SU-DHL-6 (cell line): ENCODE results near the gene TP53BP1.

Source experiments
- H2AFZ ChIP-seq: fragments of 200-600 bp; sonication (generic); 2 replicates; pipeline ENCODE4 v1.6.1; 2014; ENCODE audit warnings: low read depth, mild to moderate bottlenecking, moderate library complexity, mixed read lengths, antibody characterized with exemption, low read length; ENCODE audit not compliant: severe bottlenecking
- H3F3A ChIP-seq: fragments of 200-600 bp; shearing (Covaris generic); 2 replicates; pipeline ENCODE4 v1.6.0; 2016; ENCODE audit warnings: antibody characterized with exemption, mild to moderate bottlenecking; ENCODE audit not compliant: insufficient read depth
- H3K27ac ChIP-seq: fragments of 200-600 bp; sonication (generic); 2 replicates; pipeline ENCODE4 v1.5.1; 2016; ENCODE audit warnings: low read depth, mild to moderate bottlenecking, low read length, moderate library complexity, mixed read lengths
- H3K27me3 ChIP-seq: fragments of 200-600 bp; sonication (generic), shearing (Covaris generic); 2 replicates; pipeline ENCODE4 v1.6.0; 2014; ENCODE audit warnings: mild to moderate bottlenecking, low read length
- H3K36me3 ChIP-seq: fragments of 200-600 bp; sonication (generic); 2 replicates; pipeline ENCODE4 v1.6.1; 2014; ENCODE audit warnings: mild to moderate bottlenecking, low read length, mixed read lengths
- H3K4me2 ChIP-seq: fragments of 300-600, 200-600 bp; shearing (Covaris generic), sonication (generic); 2 replicates; pipeline ENCODE4 v1.6.0; 2014; ENCODE audit warnings: low read length, low read depth, mild to moderate bottlenecking; ENCODE audit not compliant: poor library complexity, severe bottlenecking
- H3K4me3 ChIP-seq: fragments of 200-600 bp; sonication (generic); 2 replicates; pipeline ENCODE4 v1.5.1; 2014; ENCODE audit warnings: antibody characterized with exemption, low read length, mild to moderate bottlenecking, mixed read lengths; ENCODE audit not compliant: insufficient read depth, poor library complexity, severe bottlenecking
- H3K79me2 ChIP-seq: fragments of 200-600 bp; sonication (generic); 2 replicates; pipeline ENCODE4 v1.6.1; 2014; ENCODE audit warnings: mild to moderate bottlenecking, low read length, moderate library complexity; ENCODE audit not compliant: insufficient read depth
- H3K9ac ChIP-seq: fragments of 200-600 bp; sonication (generic); 2 replicates; pipeline ENCODE4 v1.7.0; 2014; ENCODE audit warnings: mild to moderate bottlenecking, low read length
- H3K9me2 ChIP-seq: fragments of 200-600 bp; sonication (generic); replicated peaks from 2 replicates; pipeline ENCODE4 v1.6.1; 2014; ENCODE audit warnings: low read length; ENCODE audit not compliant: insufficient read depth
- H3K9me3 ChIP-seq: fragments of 200-600 bp; sonication (generic); 2 replicates; pipeline ENCODE4 v1.6.1; 2014; ENCODE audit warnings: low read length, mixed read lengths; ENCODE audit not compliant: insufficient read depth
- H4K20me1 ChIP-seq: fragments of 200-600 bp; sonication (generic); 2 replicates; pipeline ENCODE4 v1.6.1; 2014; ENCODE audit warnings: low read depth, mild to moderate bottlenecking, antibody characterized with exemption, low read length, moderate library complexity, mixed read lengths
- CTCF ChIP-seq: fragments of 200-600 bp; sonication (generic); IDR thresholded peaks from one replicate; pipeline ENCODE4 v1.5.1; 2017; ENCODE audit warnings: antibody characterized with exemption, mild to moderate bottlenecking, low read length, moderate library complexity; ENCODE audit not compliant: insufficient read depth, poor library complexity, severe bottlenecking
- EZH2phosphoT487 ChIP-seq: fragments of 200-600 bp; sonication (generic), shearing (Covaris generic); conservative IDR thresholded peaks from 2 replicates; pipeline ENCODE4 v1.6.1; 2018; ENCODE audit warnings: mild to moderate bottlenecking, antibody characterized with exemption, low read length, moderate library complexity, mixed read lengths

TP53BP1 gene, protein sequence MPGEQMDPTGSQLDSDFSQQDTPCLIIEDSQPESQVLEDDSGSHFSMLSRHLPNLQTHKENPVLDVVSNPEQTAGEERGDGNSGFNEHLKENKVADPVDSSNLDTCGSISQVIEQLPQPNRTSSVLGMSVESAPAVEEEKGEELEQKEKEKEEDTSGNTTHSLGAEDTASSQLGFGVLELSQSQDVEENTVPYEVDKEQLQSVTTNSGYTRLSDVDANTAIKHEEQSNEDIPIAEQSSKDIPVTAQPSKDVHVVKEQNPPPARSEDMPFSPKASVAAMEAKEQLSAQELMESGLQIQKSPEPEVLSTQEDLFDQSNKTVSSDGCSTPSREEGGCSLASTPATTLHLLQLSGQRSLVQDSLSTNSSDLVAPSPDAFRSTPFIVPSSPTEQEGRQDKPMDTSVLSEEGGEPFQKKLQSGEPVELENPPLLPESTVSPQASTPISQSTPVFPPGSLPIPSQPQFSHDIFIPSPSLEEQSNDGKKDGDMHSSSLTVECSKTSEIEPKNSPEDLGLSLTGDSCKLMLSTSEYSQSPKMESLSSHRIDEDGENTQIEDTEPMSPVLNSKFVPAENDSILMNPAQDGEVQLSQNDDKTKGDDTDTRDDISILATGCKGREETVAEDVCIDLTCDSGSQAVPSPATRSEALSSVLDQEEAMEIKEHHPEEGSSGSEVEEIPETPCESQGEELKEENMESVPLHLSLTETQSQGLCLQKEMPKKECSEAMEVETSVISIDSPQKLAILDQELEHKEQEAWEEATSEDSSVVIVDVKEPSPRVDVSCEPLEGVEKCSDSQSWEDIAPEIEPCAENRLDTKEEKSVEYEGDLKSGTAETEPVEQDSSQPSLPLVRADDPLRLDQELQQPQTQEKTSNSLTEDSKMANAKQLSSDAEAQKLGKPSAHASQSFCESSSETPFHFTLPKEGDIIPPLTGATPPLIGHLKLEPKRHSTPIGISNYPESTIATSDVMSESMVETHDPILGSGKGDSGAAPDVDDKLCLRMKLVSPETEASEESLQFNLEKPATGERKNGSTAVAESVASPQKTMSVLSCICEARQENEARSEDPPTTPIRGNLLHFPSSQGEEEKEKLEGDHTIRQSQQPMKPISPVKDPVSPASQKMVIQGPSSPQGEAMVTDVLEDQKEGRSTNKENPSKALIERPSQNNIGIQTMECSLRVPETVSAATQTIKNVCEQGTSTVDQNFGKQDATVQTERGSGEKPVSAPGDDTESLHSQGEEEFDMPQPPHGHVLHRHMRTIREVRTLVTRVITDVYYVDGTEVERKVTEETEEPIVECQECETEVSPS (N-terminal part only)

GRCh38 chr15:43492673-43493601, at the start of gene TP53BP1:
Gene TP53BP1 (minus strand): TSS chr15:43493156. CDS start chr15:43493043, 113 bp downstream.
- no peak within 1 kb of the TSS for H3K27ac ChIP-seq

DNA sequence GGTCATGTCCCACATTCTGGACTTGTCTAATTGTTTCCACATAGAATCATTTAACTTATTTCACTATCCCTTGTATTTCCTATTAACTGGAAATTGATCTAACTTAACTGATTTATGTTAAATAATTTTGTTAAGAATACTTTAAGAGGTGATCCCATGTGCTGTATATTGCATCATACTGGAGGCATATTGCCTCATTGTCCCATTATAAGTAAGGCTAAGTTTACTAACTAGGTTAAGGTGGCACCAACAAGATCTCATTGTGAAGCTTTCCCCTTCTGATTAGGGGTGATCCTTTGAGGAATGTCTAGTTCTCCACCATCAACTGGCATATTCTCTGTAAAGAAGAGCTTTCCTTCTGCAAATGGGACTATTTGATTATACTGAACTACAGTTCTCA, 48.8 kb upstream of the TP53BP1 start:
- H3K4me2 ChIP-seq = no peak overlapping the region
- H3K9me2 ChIP-seq = no peaks in the 10 kb centered on the region
- no peaks in the 10 kb centered on the region for H3K9me3 ChIP-seq
- H3F3A ChIP-seq = no peaks in the 10 kb centered on the region; the same call in 1 of the 2 replicates
- TF ChIP-seq EZH2phosphoT487 = no peak
- no peaks in the 10 kb centered on the region for H3K36me3 ChIP-seq
- H3K27ac ChIP-seq = no peak overlapping the region
- no peaks in the 10 kb centered on the region for H4K20me1 ChIP-seq
- no peak overlapping the region for H2AFZ ChIP-seq
- H3K79me2 ChIP-seq = no peaks in the 10 kb centered on the region
- no peak overlapping the region for H3K9ac ChIP-seq
- H3K4me3 ChIP-seq = no peak overlapping the region
- H3K27me3 ChIP-seq = no peaks in the 10 kb centered on the region

More at GRCh38 chr15:43492673-43493601, at the start of gene TP53BP1:
- Histone ChIP-seq H3K27me3 (no peaks in the 10 kb centered on the region), H3F3A (no peaks in the 10 kb centered on the region), H3K9me2 (no peaks in the 10 kb centered on the region), H3K4me2 (peak within 1 kb of the TSS; percentile 77), H2AFZ (peak within 1 kb of the TSS; percentile 98), H3K9me3 (no peaks in the 10 kb centered on the region), H3K36me3 (no peaks in the 10 kb centered on the region), H3K4me3 (peak within 1 kb of the TSS; percentile 76), H3K79me2 (no peaks in the 10 kb centered on the region), H4K20me1 (no peaks in the 10 kb centered on the region), H3K9ac (peak within 1 kb of the TSS; percentile 67)
- TF ChIP-seq EZH2phosphoT487 (no peak), CTCF (no peak)

GRCh38 chr15:43538091-43538490, 45.1 kb upstream of the TP53BP1 start:
- no peaks in the 10 kb centered on the region for H4K20me1 ChIP-seq
- H3K27me3 ChIP-seq = no peaks in the 10 kb centered on the region
- no peaks in the 10 kb centered on the region for H3K79me2 ChIP-seq
- 0 out of 2 replicates have a peak, but pooled peaks cover 2% of the 10 kb centered on the region for H3K36me3 ChIP-seq
- no peaks in the 10 kb centered on the region for H3F3A ChIP-seq
- H3K4me2 ChIP-seq = no peak overlapping the region
- no peak overlapping the region for H3K4me3 ChIP-seq
- TF ChIP-seq EZH2phosphoT487 = no peak
- TF ChIP-seq CTCF = no peak
- no peak overlapping the region for H2AFZ ChIP-seq
- H3K27ac ChIP-seq = no peak overlapping the region
- H3K9me3 ChIP-seq = no peaks in the 10 kb centered on the region
- no peaks in the 10 kb centered on the region for H3K9me2 ChIP-seq
- H3K9ac ChIP-seq = no peak overlapping the region
